Activated T-helper 17 cell treated with anti-CD3 and anti-CD28 coated beads, Interleukin-2, amount 50 U/mL, for 72 hours (primary cell): Measurements from ENCODE around the gene S100A11. TPM values are rescaled to one million over a fixed set of nuclear protein-coding genes. Genes with fewer than 3 reads are reported as not detected.
A peak's percentile ranks its signal among the peaks of the same experiment; 100 is the strongest.

Experiments used
- ATAC-seq: fragments of 150-1000 bp; cut with Tn5 transposase; replicated peaks from 2 replicates; pipeline ENCODE4 v1.10.0; 2021; ENCODE audit warnings: mild to moderate bottlenecking, moderate library complexity
- H3K27ac Mint-ChIP-seq: one replicate; pipeline ENCODE4 v1.8.0; 2022; ENCODE audit warnings: mixed read lengths
- H3K27me3 Mint-ChIP-seq: one replicate; pipeline ENCODE4 v1.8.0; 2022; ENCODE audit warnings: mixed read lengths
- H3K36me3 Mint-ChIP-seq: one replicate; pipeline ENCODE4 v1.8.0; 2022; ENCODE audit warnings: low read depth, mild to moderate bottlenecking, mixed read lengths
- H3K4me1 Mint-ChIP-seq: one replicate; pipeline ENCODE4 v1.8.0; 2022; ENCODE audit warnings: mixed read lengths
- H3K4me3 Mint-ChIP-seq: one replicate; pipeline ENCODE4 v1.8.0; 2022; ENCODE audit warnings: mild to moderate bottlenecking, mixed read lengths
- H3K9me3 Mint-ChIP-seq: one replicate; pipeline ENCODE4 v1.8.0; 2022; ENCODE audit warnings: mixed read lengths
- total RNA-seq, 2 donors: library from RNA; stranded (reverse); gene quantifications; one replicate each; pipeline ENCODE4 v1.2.3, GENCODE V29; 2022

The S100A11 gene
- total RNA-seq, 2 donors from 2014 or later = 230 to 302 TPM

- peaks cover 71% of the 10 kb centered on the region for H3K36me3 Mint-ChIP-seq
- no peaks in the 10 kb centered on the region for H3K9me3 Mint-ChIP-seq
- peak overlapping the region; percentile 92 for H3K4me3 Mint-ChIP-seq
- peaks cover 66% of the 10 kb centered on the region for H3K4me1 Mint-ChIP-seq
- H3K27me3 Mint-ChIP-seq = no peaks in the 10 kb centered on the region
- peak; percentile 66 for ATAC-seq
- peak overlapping the region; percentile 0 for H3K27ac Mint-ChIP-seq
Measured at GRCh38 chr1:151989211-151989862, 47.5 kb downstream of the S100A11 start.

- H3K9me3 Mint-ChIP-seq = no peaks in the 10 kb centered on the region
- peak overlapping the region; percentile 0 for H3K27ac Mint-ChIP-seq
- no peaks in the 10 kb centered on the region for H3K27me3 Mint-ChIP-seq
- peaks cover 80% of the 10 kb centered on the region for H3K36me3 Mint-ChIP-seq
- ATAC-seq = no peak
- H3K4me3 Mint-ChIP-seq = peak overlapping the region; percentile 92
- H3K4me1 Mint-ChIP-seq = peaks cover 74% of the 10 kb centered on the region
Measured at GRCh38 chr1:151988405-151988923, 48.3 kb downstream of the S100A11 start.

DNA sequence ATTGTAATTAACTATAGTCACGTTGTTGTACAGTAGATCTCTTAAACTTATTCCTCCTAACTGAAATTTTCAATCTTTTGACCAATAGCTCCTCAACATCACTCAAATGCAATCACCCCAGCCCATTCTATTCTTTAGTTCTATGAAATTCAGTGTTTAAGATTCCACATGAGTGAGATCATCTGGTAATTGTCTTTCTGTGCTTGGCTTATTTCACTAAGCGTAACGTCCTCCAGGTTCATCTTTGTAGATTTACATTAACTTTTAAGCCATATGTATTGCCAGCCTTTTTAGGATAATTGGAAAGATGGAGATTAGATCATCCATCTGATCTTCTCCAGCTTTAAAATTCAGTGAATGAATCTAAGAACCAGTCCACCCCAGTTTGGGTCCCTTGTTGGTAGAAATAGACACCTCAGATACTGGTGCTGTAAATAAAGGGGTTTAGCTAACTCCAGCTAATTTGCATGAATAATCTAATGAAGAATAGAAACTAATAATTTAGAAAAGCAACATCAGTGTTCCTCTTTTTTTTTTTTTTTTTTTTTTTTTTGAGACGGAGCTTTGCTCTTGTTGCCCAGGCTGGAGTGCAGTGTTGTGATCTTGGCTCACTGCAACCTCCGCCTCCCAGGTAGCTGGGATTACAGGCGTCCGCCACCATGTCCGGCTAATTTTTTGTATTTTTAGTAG, 50.2 kb downstream of the S100A11 start:
- no peaks in the 10 kb centered on the region for H3K9me3 Mint-ChIP-seq
- no peak for ATAC-seq
- H3K27ac Mint-ChIP-seq = no peak overlapping the region
- no peaks in the 10 kb centered on the region for H3K27me3 Mint-ChIP-seq
- H3K4me3 Mint-ChIP-seq = no peak overlapping the region
- peaks cover 65% of the 10 kb centered on the region for H3K4me1 Mint-ChIP-seq
- H3K36me3 Mint-ChIP-seq = peaks cover 82% of the 10 kb centered on the region

- H3K4me3 Mint-ChIP-seq = peak overlapping the region; percentile 74
- H3K27ac Mint-ChIP-seq = no peak overlapping the region
- ATAC-seq = no peak
- H3K27me3 Mint-ChIP-seq = no peaks in the 10 kb centered on the region
- no peaks in the 10 kb centered on the region for H3K9me3 Mint-ChIP-seq
- H3K4me1 Mint-ChIP-seq = peaks cover 58% of the 10 kb centered on the region
- peaks cover 82% of the 10 kb centered on the region for H3K36me3 Mint-ChIP-seq
Measured at GRCh38 chr1:151985768-151986167, 51.0 kb downstream of the S100A11 start.

- Mint-ChIP-seq H3K4me3 (peak overlapping the region; percentile 74), H3K36me3 (peaks cover 83% of the 10 kb centered on the region), H3K9me3 (no peaks in the 10 kb centered on the region), H3K27me3 (no peaks in the 10 kb centered on the region), H3K4me1 (peaks cover 54% of the 10 kb centered on the region), H3K27ac (no peak overlapping the region)
- ATAC-seq = no peak
Measured at GRCh38 chr1:151985270-151985669, 51.5 kb downstream of the S100A11 start.

DNA sequence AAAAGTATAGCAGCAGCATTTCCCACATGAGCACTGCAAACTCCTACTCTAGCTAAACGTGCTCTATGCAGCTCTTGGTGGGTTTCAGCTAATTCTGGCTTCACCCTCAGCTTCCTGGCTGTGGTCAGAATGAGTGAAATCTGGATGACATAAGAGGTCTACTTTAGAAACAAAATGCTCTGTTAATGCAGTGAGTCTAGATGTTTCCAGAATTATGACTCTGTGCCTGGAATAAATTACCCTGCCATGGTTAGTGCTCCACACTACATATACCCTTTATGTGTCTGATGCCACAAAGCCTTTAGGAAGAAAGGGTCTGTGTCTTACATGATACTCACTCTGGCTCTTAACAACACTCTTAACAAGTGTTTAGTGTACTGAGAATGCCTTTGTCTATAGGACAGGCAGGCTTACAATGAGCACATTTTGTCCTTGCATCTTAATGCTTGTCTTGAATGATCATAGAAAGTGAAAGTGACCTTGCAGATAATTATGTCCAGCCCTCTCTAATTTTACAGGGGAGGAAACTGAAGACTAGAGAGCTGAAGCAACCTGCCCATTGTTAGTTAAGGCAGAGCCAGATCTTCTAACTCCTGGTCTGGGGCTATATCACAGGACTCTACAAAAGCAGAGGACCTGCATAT, 52.4 kb downstream of the S100A11 start:
- peak overlapping the region; percentile 88 for H3K27ac Mint-ChIP-seq
- no peaks in the 10 kb centered on the region for H3K27me3 Mint-ChIP-seq
- ATAC-seq = peak; percentile 92
- peaks cover 46% of the 10 kb centered on the region for H3K4me1 Mint-ChIP-seq
- no peaks in the 10 kb centered on the region for H3K9me3 Mint-ChIP-seq
- peak overlapping the region; percentile 74 for H3K4me3 Mint-ChIP-seq
- H3K36me3 Mint-ChIP-seq = peaks cover 83% of the 10 kb centered on the region

Other genes with a start within 250 kb of the S100A11 start
- 10 to 100 TPM; 20.3 to 21.8 TPM for gene TDRKH, start 246.5 kb downstream of the S100A11 start, total RNA-seq
- gene LINGO4, start 231.6 kb downstream of the S100A11 start, total RNA-seq = 1 to 10 TPM; 1.3 to 4.0 TPM
- gene RORC, start 205.2 kb downstream of the S100A11 start, total RNA-seq = 10 to 100 TPM; 39.5 to 55.2 TPM
- gene C2CD4D, start 197.2 kb downstream of the S100A11 start, total RNA-seq = 1 to 10 TPM; 3.9 to 5.6 TPM
- not detected for gene THEM5, start 183.3 kb downstream of the S100A11 start, total RNA-seq
- gene THEM4, start 127.5 kb downstream of the S100A11 start, total RNA-seq = 10 to 100 TPM; 26.6 to 33.0 TPM
- gene S100A10, start 43.1 kb downstream of the S100A11 start, total RNA-seq = 100 to 1,000 TPM; 181 to 377 TPM
- gene TCHHL1, start 52.1 kb upstream of the S100A11 start, total RNA-seq = not detected
- under 1 TPM; 0.03 to 0.11 TPM for gene TCHH, start 78.4 kb upstream of the S100A11 start, total RNA-seq
- gene RPTN, start 122.2 kb upstream of the S100A11 start, total RNA-seq = not detected
- gene HRNR, start 187.2 kb upstream of the S100A11 start, total RNA-seq = not detected